Trophoblast cell (in vitro differentiated cells and primary cell): ENCODE measurements around the gene MLYCD.
A peak's percentile ranks its signal among the peaks of the same experiment; 100 is the strongest.

Experiments used
- DNase-seq, 2 donors: peaks; one replicate each; pipeline ENCODE4 v3.0.0-alpha.2; 2016
- H2AFZ ChIP-seq: 2 replicates; pipeline ENCODE4 v1.6.1; 2013; ENCODE audit warnings: low read length, moderate library complexity, mild to moderate bottlenecking; ENCODE audit not compliant: insufficient read depth, poor library complexity
- H2AK5ac ChIP-seq: 2 replicates; pipeline ENCODE4 v1.6.1; 2013; ENCODE audit warnings: mild to moderate bottlenecking, low read length
- H2BK120ac ChIP-seq: 2 replicates; pipeline ENCODE4 v1.6.1; 2013; ENCODE audit warnings: low read length, mild to moderate bottlenecking, moderate library complexity; ENCODE audit not compliant: insufficient read depth, poor library complexity
- H2BK12ac ChIP-seq: 2 replicates; pipeline ENCODE4 v1.6.1; 2013; ENCODE audit warnings: mild to moderate bottlenecking, low read length, moderate library complexity
- H2BK5ac ChIP-seq: 2 replicates; pipeline ENCODE4 v1.6.1; 2013; ENCODE audit warnings: low read length, low read depth, moderate library complexity, mild to moderate bottlenecking; ENCODE audit not compliant: poor library complexity
- H3K14ac ChIP-seq: 2 replicates; pipeline ENCODE4 v1.6.1; 2013; ENCODE audit warnings: mild to moderate bottlenecking, low read length
- H3K18ac ChIP-seq: 2 replicates; pipeline ENCODE4 v1.6.1; 2013; ENCODE audit warnings: mild to moderate bottlenecking, low read length
- H3K23ac ChIP-seq: 2 replicates; pipeline ENCODE4 v1.6.1; 2013; ENCODE audit warnings: low read length
- H3K27ac ChIP-seq: 2 replicates; pipeline ENCODE4 v1.5.1; 2013; ENCODE audit warnings: low read depth, mild to moderate bottlenecking, inconsistent platforms, low read length, moderate library complexity
- H3K27me3 ChIP-seq: 2 replicates; pipeline ENCODE4 v1.6.1; 2013; ENCODE audit warnings: inconsistent platforms, mild to moderate bottlenecking, low read length, moderate library complexity; ENCODE audit not compliant: insufficient read depth
- H3K36me3 ChIP-seq, 2 experiments: 1 replicate in 1 of 2; 2 replicates in 1 of 2; pipeline ENCODE4 v1.6.1; 2013; ENCODE audit warnings: low read length in 2 of 2, mild to moderate bottlenecking in 2 of 2, moderate library complexity in 1 of 2; ENCODE audit not compliant: insufficient read depth in 2 of 2, control insufficient read depth in 1 of 2
- H3K4ac ChIP-seq: 2 replicates; pipeline ENCODE4 v1.6.1; 2013; ENCODE audit warnings: low read depth, mild to moderate bottlenecking, low read length, moderate library complexity
- H3K4me1 ChIP-seq, 2 experiments: 1 replicate in 1 of 2; 2 replicates in 1 of 2; pipeline ENCODE4 v1.6.1; 2013; ENCODE audit warnings: low read length in 2 of 2, mild to moderate bottlenecking in 2 of 2, moderate library complexity in 1 of 2; ENCODE audit not compliant: insufficient read depth in 2 of 2, control insufficient read depth in 1 of 2
- H3K4me2 ChIP-seq: 2 replicates; pipeline ENCODE4 v1.6.1; 2013; ENCODE audit warnings: inconsistent platforms, mild to moderate bottlenecking, low read length, moderate library complexity
- H3K4me3 ChIP-seq: 2 replicates; pipeline ENCODE4 v1.5.1; 2013; ENCODE audit warnings: mild to moderate bottlenecking, low read depth, low read length, inconsistent platforms
- H3K79me1 ChIP-seq: one replicate; pipeline ENCODE4 v1.6.1; 2013; ENCODE audit warnings: low read length
- H3K79me2 ChIP-seq: 2 replicates; pipeline ENCODE4 v1.6.1; 2013; ENCODE audit warnings: low read length, mild to moderate bottlenecking; ENCODE audit not compliant: control insufficient read depth, insufficient read depth, poor library complexity
- H3K9ac ChIP-seq: 2 replicates; pipeline ENCODE4 v1.6.1; 2013; ENCODE audit warnings: mild to moderate bottlenecking, low read length
- H3K9me3 ChIP-seq: 2 replicates; pipeline ENCODE4 v1.6.1; 2013; ENCODE audit warnings: low read depth, mild to moderate bottlenecking, control low read depth, inconsistent platforms, low read length; ENCODE audit not compliant: insufficient read depth
- H4K12ac ChIP-seq: 2 replicates; pipeline ENCODE4 v1.6.1; 2013; ENCODE audit warnings: low read depth, mild to moderate bottlenecking, low read length, moderate library complexity
- H4K8ac ChIP-seq: 2 replicates; pipeline ENCODE4 v1.6.1; 2013; ENCODE audit warnings: low read depth, mild to moderate bottlenecking, low read length, moderate library complexity
- H4K91ac ChIP-seq: one replicate; pipeline ENCODE4 v1.6.1; 2013; ENCODE audit warnings: low read depth, mild to moderate bottlenecking, low read length, moderate library complexity
- WGBS: extraction: QIAGEN DNeasy Blood & Tissue Kit; methylation state at CpG from one replicate; pipeline ENCODE4 v1.1.7; 2013; ENCODE audit warnings: missing lambda C conversion rate; ENCODE audit not compliant: insufficient read length, insufficient coverage; ENCODE audit errors: extremely low coverage; 5-methylcytosine and 5-hydroxymethylcytosine counted together

The MLYCD gene

GRCh38 chr16:83878838-83879237 is 20.1 kb upstream of the MLYCD start:
- no peak overlapping the region for H2BK5ac ChIP-seq
- no peaks in the 10 kb centered on the region for H3K9me3 ChIP-seq
- H3K4me2 ChIP-seq, result no peak overlapping the region
- no peak overlapping the region for H3K18ac ChIP-seq
- H3K14ac ChIP-seq, result no peak overlapping the region
- H3K23ac ChIP-seq, result no peak overlapping the region
- no peak overlapping the region for H3K9ac ChIP-seq
- H4K12ac ChIP-seq, result no peak overlapping the region
- no peak overlapping the region for H3K27ac ChIP-seq
- H3K4me1 ChIP-seq, result no peaks in the 10 kb centered on the region
- no peak overlapping the region for H4K91ac ChIP-seq
- no peak overlapping the region for H4K8ac ChIP-seq
- no CpG with 5 or more reads among the region's 6 CpGs for WGBS
- no peak overlapping the region for H2AFZ ChIP-seq
- H2AK5ac ChIP-seq, result no peak overlapping the region
- no peaks in the 10 kb centered on the region for H3K36me3 ChIP-seq
- H3K27me3 ChIP-seq, result no peaks in the 10 kb centered on the region
- no peak overlapping the region for H3K4me3 ChIP-seq
- no peak overlapping the region for H2BK120ac ChIP-seq
- peak; percentile 11 to 72 for DNase-seq
- no peaks in the 10 kb centered on the region for H3K79me1 ChIP-seq
- H3K79me2 ChIP-seq, result no peaks in the 10 kb centered on the region
- H3K4ac ChIP-seq, result no peak overlapping the region
- no peak overlapping the region for H2BK12ac ChIP-seq

- no peak overlapping the region for H4K12ac ChIP-seq
- no peaks in the 10 kb centered on the region for H3K36me3 ChIP-seq
- H2BK120ac ChIP-seq, result no peak overlapping the region
- H2AFZ ChIP-seq, result no peak overlapping the region
- no peak overlapping the region for H2BK12ac ChIP-seq
- no peak overlapping the region for H4K91ac ChIP-seq
- no peak overlapping the region for H2BK5ac ChIP-seq
- no peak overlapping the region for H3K18ac ChIP-seq
- no peaks in the 10 kb centered on the region for H3K79me1 ChIP-seq
- H4K8ac ChIP-seq, result no peak overlapping the region
- no peak overlapping the region for H2AK5ac ChIP-seq
- H3K27ac ChIP-seq, result no peak overlapping the region
- H3K4me1 ChIP-seq, result no peaks in the 10 kb centered on the region
- no peak overlapping the region for H3K14ac ChIP-seq
- H3K27me3 ChIP-seq, result no peaks in the 10 kb centered on the region
- WGBS, result no CpG with 5 or more reads among the region's 8 CpGs
- H3K4me3 ChIP-seq, result no peak overlapping the region
- no peaks in the 10 kb centered on the region for H3K79me2 ChIP-seq
- no peak overlapping the region for H3K23ac ChIP-seq
- DNase-seq, result no peak
- H3K4ac ChIP-seq, result no peak overlapping the region
- no peak overlapping the region for H3K9ac ChIP-seq
- H3K9me3 ChIP-seq, result no peaks in the 10 kb centered on the region
- no peak overlapping the region for H3K4me2 ChIP-seq
These were observed 16.6 kb upstream of the MLYCD start for GRCh38 chr16:83882163-83882885.

- Histone ChIP-seq H3K27ac (no peak overlapping the region), H3K79me1 (no peaks in the 10 kb centered on the region), H3K4me3 (no peak overlapping the region), H3K18ac (no peak overlapping the region), H2AK5ac (no peak overlapping the region), H3K4me2 (no peak overlapping the region), H2AFZ (no peak overlapping the region), H3K23ac (no peak overlapping the region), H3K9me3 (peaks cover 4% of the 10 kb centered on the region), H2BK12ac (no peak overlapping the region), H3K4me1 (no peaks in the 10 kb centered on the region), H4K12ac (no peak overlapping the region), H3K9ac (no peak overlapping the region), H3K4ac (no peak overlapping the region), H2BK120ac (no peak overlapping the region), H2BK5ac (no peak overlapping the region), H4K8ac (no peak overlapping the region), H3K14ac (no peak overlapping the region), H3K27me3 (no peaks in the 10 kb centered on the region), H4K91ac (no peak overlapping the region), H3K79me2 (no peaks in the 10 kb centered on the region), H3K36me3 (no peaks in the 10 kb centered on the region)
- WGBS, result no CpG with 5 or more reads among the region's 13 CpGs
- no peak for DNase-seq
These were observed 12.5 kb upstream of the MLYCD start for GRCh38 chr16:83886199-83886971.

- Histone ChIP-seq H3K36me3 (no peaks in the 10 kb centered on the region), H3K9me3 (peaks cover 4% of the 10 kb centered on the region), H3K79me1 (no peaks in the 10 kb centered on the region), H3K4ac (no peak overlapping the region), H2BK5ac (no peak overlapping the region), H3K23ac (no peak overlapping the region), H2BK12ac (no peak overlapping the region), H3K27ac (no peak overlapping the region), H4K91ac (no peak overlapping the region), H3K9ac (no peak overlapping the region), H4K8ac (no peak overlapping the region), H3K18ac (no peak overlapping the region), H4K12ac (no peak overlapping the region), H3K4me1 (no peaks in the 10 kb centered on the region), H2AK5ac (no peak overlapping the region), H3K27me3 (no peaks in the 10 kb centered on the region), H3K4me2 (no peak overlapping the region), H2BK120ac (no peak overlapping the region), H3K14ac (no peak overlapping the region), H2AFZ (no peak overlapping the region), H3K4me3 (no peak overlapping the region), H3K79me2 (no peaks in the 10 kb centered on the region)
- no peak for DNase-seq
- WGBS, result no CpG with 5 or more reads among the region's 8 CpGs
These were observed 11.8 kb upstream of the MLYCD start for GRCh38 chr16:83887080-83887479.
